ENCODE measurements around the gene MYO15B. TPM values are rescaled to one million over a fixed set of nuclear protein-coding genes. Genes with fewer than 3 reads are reported as not detected.

MYO15B gene
- total RNA-seq, 1 experiment from 2014 or later = 30.3 TPM

GRCh38 chr17:75552425-75553294 is 34.9 kb upstream of the MYO15B start:
- Histone ChIP-seq H3K9ac (ENCODE audit: low read length) (no peak overlapping the region), H3K9me3 (ENCODE audit: control insufficient read depth in 1 of 2, insufficient read depth in 1 of 2, low read depth in 1 of 2, low read length in 2 of 2) (no peaks in the 10 kb centered on the region), H3K36me3 (ENCODE audit: control insufficient read depth in 1 of 2, insufficient read depth in 2 of 2, low read length in 2 of 2) (no peaks in the 10 kb centered on the region; a peak in 1 of 4 replicates), H3K4me3 (replicated peaks in 1 of 2; ENCODE audit: low read depth in 1 of 2, low read length in 2 of 2) (no peak overlapping the region), H3K27me3 (ENCODE audit: insufficient read depth, low read length) (no peaks in the 10 kb centered on the region), H3K79me2 (ENCODE audit: insufficient read depth, low read length) (peaks cover 26% of the 10 kb centered on the region; the same call in 1 of the 2 replicates), H3K27ac (ENCODE audit: low read depth, low read length) (no peak overlapping the region; the same call in 1 of the 2 replicates), H4K20me1 (ENCODE audit: insufficient read depth) (no peaks in the 10 kb centered on the region), H3K4me1 (ENCODE audit: control insufficient read depth in 1 of 2, insufficient read depth in 2 of 2, low read length in 2 of 2) (peaks cover 58 to 60% of the 10 kb centered on the region in 2 experiments), H3K4me2 (ENCODE audit: low read length) (no peak overlapping the region), H3K9me2 (ENCODE audit: insufficient read depth) (no peaks in the 10 kb centered on the region), H2AFZ (ENCODE audit: low read depth, low read length, poor library complexity, severe bottlenecking) (no peak overlapping the region)
- TF ChIP-seq SRF (IDR thresholded peaks at IDR 0.05; ENCODE audit: low read depth) (no peak), ZBTB33 (IDR thresholded peaks at IDR 0.05; ENCODE audit: extremely low read depth, insufficient replicate concordance, low read length) (no peak), JUND (IDR thresholded peaks at IDR 0.05) (no peak), RAD21 (IDR thresholded peaks at IDR 0.05; ENCODE audit: low read depth) (no peak), ZNF274 (IDR thresholded peaks at IDR 0.05; ENCODE audit: low read depth, low read length) (no peak), EGR1 (IDR thresholded peaks at IDR 0.05; ENCODE audit: low read depth) (no peak), FOSL1 (IDR thresholded peaks at IDR 0.05; ENCODE audit: low read depth) (no peak), MAX (IDR thresholded peaks at IDR 0.05) (no peak), SIN3A (IDR thresholded peaks at IDR 0.05; ENCODE audit: low read depth) (no peak), SP1 (IDR thresholded peaks at IDR 0.05; ENCODE audit: low read depth) (no peak), POLR2A (IDR thresholded peaks at IDR 0.05; ENCODE audit: borderline replicate concordance, extremely low read depth, insufficient read depth, insufficient read length) (no peak), ATF3 (IDR thresholded peaks at IDR 0.05) (no peak)
- CTCF ChIA-PET = interaction anchor here (0.6 kb wide), 1 partner anchor 50 kb away, joined by 3 read pairs; no protein-coding TSS in a partner anchor
- BruUV-seq (replicated peaks) = no TSS peak
- POLR2A ChIA-PET = no interaction called here
- no peak for ATAC-seq
- RAD21 ChIA-PET (ENCODE audit: low non-redundant PET in 1 of 2, low total read pairs in 2 of 2, uncharacterized antibody in 2 of 2, unreplicated experiment in 2 of 2) = interaction anchor here in 1 of 2 experiments (0.6 kb wide), 1 partner anchor 28 kb away, joined by 3 read pairs; no protein-coding TSS in a partner anchor
- DNase-seq (ENCODE audit: low read depth, low spot score) = no peak
- intact Hi-C loops (cut with micrococcal nuclease) = no loop called here

Data from HCT116 (cell line).